Urothelium cell line (cell line): ENCODE measurements around the gene DELE1.

ENCODE experiments used
- DNase-seq: peaks from one replicate; pipeline ENCODE4 v3.0.0; 2011; ENCODE audit warnings: low spot score, mixed read lengths
- FAIRE-seq: peaks from 2 replicates; lab custom pipeline; 2011; peaks lifted over from hg19 to GRCh38; lab: Jason Lieb, UNC

The DELE1 gene

GRCh38 chr5:141952020-141952419 is 28.3 kb downstream of the DELE1 start:
- DNase-seq, result no peak
- FAIRE-seq, result no peak

DNA sequence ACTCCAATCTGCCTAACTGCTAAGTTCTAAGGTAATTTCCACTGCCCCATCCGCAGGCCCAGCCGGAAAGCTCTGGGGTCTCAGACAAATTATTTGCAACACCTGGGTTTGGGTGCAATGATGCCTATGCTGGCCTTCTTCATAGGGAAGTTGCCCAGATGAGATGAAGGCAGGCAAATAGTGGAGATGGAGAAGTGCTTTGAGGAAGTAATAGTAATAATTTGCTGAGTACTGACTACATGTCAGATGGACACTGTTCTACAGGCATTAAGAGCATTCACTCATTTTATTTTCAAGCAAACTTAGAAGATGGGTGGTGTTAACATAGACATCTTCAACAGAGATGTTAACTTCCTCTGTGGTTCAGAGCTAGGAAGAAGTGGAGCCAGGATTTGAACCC is 30.5 kb downstream of the DELE1 start:
- DNase-seq (no peak), FAIRE-seq (no peak)

DNA sequence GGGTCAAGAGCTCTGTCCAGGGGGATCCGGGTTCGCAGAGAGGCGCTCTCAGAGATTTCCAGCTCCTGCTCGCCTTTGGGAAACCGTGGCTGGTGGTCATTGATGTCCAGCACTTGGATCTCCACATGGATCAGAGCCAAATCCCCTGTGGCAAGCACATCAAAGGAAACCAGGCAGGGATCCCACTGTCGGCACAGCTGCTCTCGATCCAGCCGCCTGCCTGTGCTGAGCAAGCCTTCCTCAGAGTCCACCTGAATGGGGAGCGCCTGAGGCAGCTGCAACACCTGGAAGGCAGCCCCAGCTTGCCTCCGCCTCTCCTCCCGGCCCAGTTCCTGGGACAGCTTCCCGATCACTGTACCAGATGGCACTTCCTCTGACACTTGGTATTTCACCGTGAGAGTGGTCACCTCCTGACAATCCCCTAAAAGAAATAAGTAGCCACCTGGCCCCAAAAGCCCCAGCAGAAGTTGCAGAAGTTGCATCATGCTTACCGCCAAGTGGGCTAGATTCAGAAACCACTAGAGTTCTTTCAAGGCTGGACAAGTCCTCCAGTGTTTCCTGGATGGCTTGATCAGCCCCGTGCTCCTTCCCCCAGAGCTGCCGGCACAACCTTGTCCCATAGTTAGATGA is 33.8 kb downstream of the DELE1 start:
- no peak for DNase-seq
- FAIRE-seq, result no peak

- DNase-seq (no peak), FAIRE-seq (no peak)
Measured at GRCh38 chr5:141958113-141958512, 34.4 kb downstream of the DELE1 start, which contains the start of gene PCDH12. Gene PCDH12 (minus strand): TSS chr5:141958202. CDS start chr5:141957851, 351 bp downstream.

- no peak for DNase-seq
Measured at GRCh38 chr5:141958546-141959172, 35.0 kb downstream of the DELE1 start.

DNA sequence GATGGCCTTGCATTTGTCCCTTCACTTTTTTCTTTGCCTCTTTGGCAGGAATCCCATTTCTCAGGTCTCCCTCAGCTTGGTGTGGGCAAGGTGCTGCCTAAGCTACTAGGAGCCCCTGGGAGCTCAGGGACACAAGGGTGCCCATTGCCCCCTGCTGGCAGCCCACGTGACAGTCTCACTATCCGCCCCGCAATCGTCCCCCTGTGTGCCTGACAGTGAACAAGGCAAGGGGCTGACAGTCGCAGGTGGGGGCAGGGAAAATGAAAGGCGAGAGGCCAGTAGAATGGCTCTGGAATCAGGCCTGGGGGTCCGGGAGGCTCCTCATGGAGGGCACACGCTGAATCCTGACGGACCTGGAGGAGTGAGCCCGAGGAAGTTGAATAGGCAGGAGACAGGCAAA is 36.3 kb downstream of the DELE1 start:
- FAIRE-seq, result no peak
- no peak for DNase-seq

More at GRCh38 chr5:141958546-141959172, 35.0 kb downstream of the DELE1 start:
- FAIRE-seq, result no peak

GRCh38 chr5:141960449-141961323 is 37.0 kb downstream of the DELE1 start:
- DNase-seq (peak; percentile 80), FAIRE-seq (no peak)

- DNase-seq (no peak), FAIRE-seq (no peak)
Measured at GRCh38 chr5:141961466-141961865, 37.8 kb downstream of the DELE1 start.

- no peak for DNase-seq
- FAIRE-seq, result no peak
Measured at GRCh38 chr5:141963701-141964100, 40.0 kb downstream of the DELE1 start.

DNA sequence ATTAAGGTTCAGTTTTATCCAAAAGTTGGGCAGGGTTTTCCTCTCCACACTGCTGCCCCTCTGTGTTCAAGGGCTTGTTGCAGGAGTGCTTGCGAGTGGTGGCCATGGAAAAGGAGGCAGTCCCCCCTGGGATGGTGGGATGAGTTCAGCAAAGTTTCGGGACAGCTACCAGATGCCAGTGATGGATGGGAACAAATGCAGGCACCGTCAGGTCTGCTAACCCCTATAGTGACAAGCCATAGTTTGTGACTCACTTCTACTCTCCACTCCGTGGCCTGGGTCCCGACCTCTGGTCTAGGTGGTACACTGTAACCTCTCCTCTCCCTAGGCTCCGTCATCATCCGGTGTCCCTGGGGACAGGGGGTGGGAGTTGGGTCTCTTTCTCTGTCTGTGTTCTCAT is 41.4 kb downstream of the DELE1 start:
- DNase-seq, result no peak
- no peak for FAIRE-seq

DNA sequence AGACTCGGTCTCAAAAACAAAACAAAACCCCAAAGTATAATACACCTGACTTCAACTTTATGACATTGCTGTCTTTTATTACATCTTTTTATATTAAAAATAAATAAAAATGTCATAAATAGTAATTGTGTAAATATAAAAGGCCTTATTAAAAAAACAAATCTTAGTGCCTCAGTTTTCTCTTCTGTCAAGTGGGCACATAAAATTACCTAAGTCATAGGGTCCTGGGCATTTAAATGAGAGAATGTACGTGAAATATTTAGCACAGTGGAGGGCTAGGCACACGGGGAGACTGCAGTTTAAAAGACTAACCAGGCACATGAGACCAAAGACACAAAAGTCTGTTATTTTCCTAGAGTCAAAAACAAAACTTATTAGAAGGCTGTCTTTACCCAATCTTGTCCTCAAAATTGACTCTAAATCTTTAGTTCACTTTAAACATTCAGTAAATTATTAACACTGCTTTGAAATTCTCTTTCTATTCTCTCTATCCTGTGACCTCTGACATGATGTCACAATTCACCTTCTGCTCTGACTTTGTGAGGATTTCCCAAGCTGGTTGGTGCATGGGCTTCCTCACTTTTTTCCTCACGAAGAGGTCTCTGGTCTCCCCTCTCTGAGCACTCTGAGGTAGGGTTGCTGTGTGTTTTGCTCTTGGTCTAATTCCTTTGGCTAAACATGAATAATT is 42.7 kb downstream of the DELE1 start:
- FAIRE-seq (no peak), DNase-seq (no peak)

- DNase-seq, result no peak
- no peak for FAIRE-seq
Measured at GRCh38 chr5:141966963-141967333, 43.3 kb downstream of the DELE1 start.

GRCh38 chr5:141968914-141969608 is 45.4 kb downstream of the DELE1 start, which contains the start of gene RNF14:
Gene RNF14 (plus strand): TSS chr5:141969105. CDS start chr5:141973589, 4,484 bp downstream.
- FAIRE-seq (no peak), DNase-seq (peak; percentile 94)

- FAIRE-seq (no peak), DNase-seq (no peak)
Measured at GRCh38 chr5:141969783-141970771, 46.4 kb downstream of the DELE1 start.

DNA sequence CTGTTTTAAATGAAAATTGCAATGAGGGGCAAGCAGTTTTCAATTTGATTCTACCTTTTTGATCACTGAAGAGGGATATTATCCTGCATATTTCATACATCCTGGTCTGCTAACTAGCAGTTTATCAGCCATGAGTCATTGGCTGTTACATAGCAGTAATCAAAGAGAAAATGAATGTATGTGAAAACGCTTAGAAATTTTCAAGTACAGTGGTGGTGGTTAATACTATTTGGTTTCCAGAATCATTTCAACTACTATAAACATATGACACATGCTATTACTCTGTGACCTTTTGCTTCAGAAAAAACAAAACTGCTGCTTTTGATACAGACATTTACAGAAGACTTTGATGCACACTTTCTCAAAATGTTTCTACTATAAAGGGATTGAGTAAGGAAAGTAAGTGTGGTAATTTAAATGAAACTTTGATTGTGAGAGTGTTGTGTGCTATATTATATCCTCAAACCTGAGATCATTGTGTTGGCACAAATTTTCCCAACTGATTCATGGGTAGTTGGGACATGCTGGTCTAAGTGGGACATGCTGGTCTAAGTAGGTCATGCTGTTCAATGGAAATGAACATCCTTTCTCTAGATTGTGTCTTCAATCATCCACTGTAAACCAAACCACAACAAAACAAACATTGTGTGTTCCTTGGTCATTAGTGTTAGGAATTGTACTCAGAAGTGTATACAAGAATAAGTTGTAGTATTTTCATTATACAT is 50.4 kb downstream of the DELE1 start:
- DNase-seq (no peak), FAIRE-seq (no peak)

- FAIRE-seq (no peak), DNase-seq (no peak)
Measured at GRCh38 chr5:141976176-141976575, 52.5 kb downstream of the DELE1 start.

DNA sequence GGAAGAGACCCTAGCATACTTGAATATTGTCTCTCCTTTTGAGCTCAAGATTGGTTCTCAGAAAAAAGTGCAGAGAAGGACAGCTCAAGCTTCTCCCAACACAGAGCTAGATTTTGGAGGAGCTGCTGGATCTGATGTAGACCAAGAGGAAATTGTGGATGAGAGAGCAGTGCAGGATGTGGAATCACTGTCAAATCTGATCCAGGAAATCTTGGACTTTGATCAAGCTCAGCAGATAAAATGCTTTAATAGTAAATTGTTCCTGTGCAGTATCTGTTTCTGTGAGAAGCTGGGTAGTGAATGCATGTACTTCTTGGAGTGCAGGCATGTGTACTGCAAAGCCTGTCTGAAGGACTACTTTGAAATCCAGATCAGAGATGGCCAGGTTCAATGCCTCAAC is 54.7 kb downstream of the DELE1 start:
- no peak for FAIRE-seq
- DNase-seq, result no peak

GRCh38 chr5:141982626-141983025 is 59.0 kb downstream of the DELE1 start:
- DNase-seq, result no peak
- no peak for FAIRE-seq

- DNase-seq (no peak), FAIRE-seq (no peak)
Measured at GRCh38 chr5:141986072-141986471, 62.4 kb downstream of the DELE1 start.
